HepG2 (cell line): ENCODE data around the gene AHSG. TPM values are rescaled to one million over a fixed set of nuclear protein-coding genes. Genes with fewer than 3 reads are reported as not detected.
A peak's percentile ranks its signal among the peaks of the same experiment; 100 is the strongest.

ENCODE experiments used
- ESRRA ChIP-seq: sonication (generic); formaldehyde crosslinking; IDR thresholded peaks from 2 replicates; pipeline ENCODE4 v1.5.1; 2020; ENCODE audit warnings: mild to moderate bottlenecking, low read depth, missing genetic modification reagents
- FOXJ3 ChIP-seq: sonication (generic); formaldehyde crosslinking; IDR thresholded peaks from 2 replicates; pipeline ENCODE4 v1.4.0; 2020; ENCODE audit warnings: missing genetic modification reagents, mild to moderate bottlenecking, borderline replicate concordance
- HNF1B ChIP-seq: sonication (generic); formaldehyde crosslinking; IDR thresholded peaks from 2 replicates; pipeline ENCODE4 v1.5.1; 2020; ENCODE audit warnings: mild to moderate bottlenecking, moderate library complexity, missing genetic modification reagents
- KAT8 ChIP-seq: IDR thresholded peaks from 2 replicates; pipeline ENCODE4 v1.6.1; 2016; ENCODE audit warnings: missing genetic modification reagents, missing compliant biosample characterization
- MIXL1 ChIP-seq: IDR thresholded peaks from 2 replicates; pipeline ENCODE4 v1.6.1; 2016
- NR2F6 ChIP-seq, 2 experiments: IDR thresholded peaks; 2 replicates each; pipeline ENCODE4 v1.6.1; 2016; ENCODE audit warnings: antibody characterized with exemption in 1 of 2, mild to moderate bottlenecking in 1 of 2
- POLR2A ChIP-seq, 2 experiments: IDR thresholded peaks; 2 replicates each; pipeline ENCODE4 v1.6.1; 2011; ENCODE audit warnings: low read depth in 2 of 2, low read length in 2 of 2, mild to moderate bottlenecking in 1 of 2, moderate library complexity in 1 of 2; ENCODE audit not compliant: insufficient read depth in 1 of 2
- POLR2AphosphoS5 ChIP-seq: IDR thresholded peaks from 2 replicates; pipeline ENCODE4 v1.6.1; 2012; ENCODE audit warnings: low read depth, low read length
- PPARG ChIP-seq: conservative IDR thresholded peaks from 2 replicates; pipeline ENCODE4 v1.6.1; 2016; ENCODE audit warnings: missing biosample characterization, missing genetic modification reagents
- RARA ChIP-seq: IDR thresholded peaks from 2 replicates; pipeline ENCODE4 v1.6.1; 2016; ENCODE audit warnings: missing genetic modification reagents, missing compliant biosample characterization
- SNRNP70 ChIP-seq: fragments of 200-400 bp; formaldehyde crosslinking; IDR thresholded peaks from 2 replicates; pipeline ENCODE4 v1.6.1; 2017; ENCODE audit warnings: mild to moderate bottlenecking, low read depth, low read length, moderate library complexity
- SSRP1 ChIP-seq: IDR thresholded peaks from 2 replicates; pipeline ENCODE4 v1.6.1; 2016; ENCODE audit warnings: control low read depth
- TEAD3 ChIP-seq: optimal IDR thresholded peaks from 2 replicates; pipeline ENCODE3; 2016; ENCODE audit warnings: borderline replicate concordance
- YEATS4 ChIP-seq: sonication (generic); formaldehyde crosslinking; IDR thresholded peaks from 2 replicates; pipeline ENCODE4 v1.4.0; 2020; ENCODE audit warnings: missing genetic modification reagents, borderline replicate concordance
- ZBTB2 ChIP-seq: sonication (generic); formaldehyde crosslinking; IDR thresholded peaks from 2 replicates; pipeline ENCODE4 v1.8.0; 2022; ENCODE audit warnings: low read depth, missing genetic modification reagents
- ZBTB7B ChIP-seq: sonication (generic); formaldehyde crosslinking; IDR thresholded peaks from 2 replicates; pipeline ENCODE4 v1.4.0; 2020; ENCODE audit warnings: missing genetic modification reagents
- ZFP37 ChIP-seq: sonication (generic); formaldehyde crosslinking; IDR thresholded peaks from 2 replicates; pipeline ENCODE4 v1.4.0; 2020; ENCODE audit warnings: missing genetic modification reagents, borderline replicate concordance
- ZNF280D ChIP-seq: sonication (generic); formaldehyde crosslinking; IDR thresholded peaks from 2 replicates; pipeline ENCODE4 v1.5.1; 2020; ENCODE audit warnings: mild to moderate bottlenecking, missing genetic modification reagents
- ZNF557 ChIP-seq: sonication (generic); formaldehyde crosslinking; IDR thresholded peaks from 2 replicates; pipeline ENCODE4 v1.4.0; 2020; ENCODE audit warnings: missing genetic modification reagents
- ZNF574 ChIP-seq: sonication (generic); formaldehyde crosslinking; IDR thresholded peaks from 2 replicates; pipeline ENCODE4 v1.4.0; 2020; ENCODE audit warnings: missing genetic modification reagents
- ZNF674 ChIP-seq: sonication (generic); formaldehyde crosslinking; IDR thresholded peaks from 2 replicates; pipeline ENCODE4 v1.5.0; 2020; ENCODE audit warnings: low read depth, mild to moderate bottlenecking, missing genetic modification reagents
- ZNF792 ChIP-seq: IDR thresholded peaks from 2 replicates; pipeline ENCODE4 v1.6.1; 2016
- polyA plus RNA-seq, 8 experiments: library from polyadenylated mRNA; depleted of rRNA in 3 of 8; stranded (reverse) in 7 of 8; unstranded in 1 of 8; fragments of >200 nt; fragmentation: Illumina TruSeq in 4 of 8; extraction: Trizol in 4 of 8; gene quantifications; 2 replicates each; pipeline versions ENCODE4 v1.2.1 to v1.2.3, GENCODE V29; 2011 to 2016; ENCODE audit warnings: low read depth in 4 of 8, missing spikeins in 1 of 8, mixed read lengths in 1 of 8; ENCODE audit not compliant: insufficient read depth in 1 of 8
- total RNA-seq, 5 experiments: library from RNA; depleted of rRNA; stranded (reverse); fragments of >200 nt; fragmentation: Illumina TruSeq; extraction: Trizol; gene quantifications; 2 replicates each; pipeline ENCODE4 v1.2.3, GENCODE V29; 2016; ENCODE audit warnings: low read depth in 1 of 5

Gene AHSG
- total and polyA plus RNA-seq, 2 of the 13 experiments (the other 11 are each of a cell fraction or from before 2014, with no cell fraction given) = 2,043 to 19,152 TPM

- TF ChIP-seq ZFP37 (CRISPR knock-in tag) = no peak
- TF ChIP-seq SNRNP70 = no peak
- peak; percentile 31; the same call in 1 of the 2 replicates for TF ChIP-seq RARA (CRISPR knock-in tag)
- peak; percentile 16; the same call in 1 of the 2 replicates for TF ChIP-seq ZNF557 (CRISPR knock-in tag)
- peak; percentile 17; the same call in 1 of the 2 replicates for TF ChIP-seq FOXJ3 (CRISPR knock-in tag)
- TF ChIP-seq MIXL1 = peak; percentile 10; the same call in 1 of the 2 replicates
- TF ChIP-seq ZNF280D (CRISPR knock-in tag) = no peak
- peak; percentile 37; the same call in 1 of the 2 replicates for TF ChIP-seq ZBTB2
- 0 out of 2 replicates have a peak, but pooled peaks have one; percentile 51 for TF ChIP-seq PPARG (CRISPR knock-in tag)
- 0 out of 2 replicates have a peak, but pooled peaks have one; percentile 36 for TF ChIP-seq ESRRA (CRISPR knock-in tag)
- TF ChIP-seq SSRP1 (CRISPR knock-in tag) = peak; percentile 80
- peak; percentile 39; the same call in 1 of the 2 replicates for TF ChIP-seq ZNF574 (CRISPR knock-in tag)
- 0 out of 2 replicates have a peak, but pooled peaks have one; percentile 3 for TF ChIP-seq NR2F6 (IDR thresholded peaks at IDR 0.05)
- TF ChIP-seq NR2F6 (CRISPR knock-in tag; IDR thresholded peaks at IDR 0.05) = no peak
- peak; percentile 85 for TF ChIP-seq POLR2AphosphoS5
- 0 out of 2 replicates have a peak, but pooled peaks have one; percentile 41 for TF ChIP-seq ZNF792
- TF ChIP-seq YEATS4 (CRISPR knock-in tag) = 0 out of 2 replicates have a peak, but pooled peaks have one; percentile 28
- 0 out of 2 replicates have a peak, but pooled peaks have one; percentile 37 for TF ChIP-seq ZNF674
- TF ChIP-seq HNF1B (CRISPR knock-in tag) = peak; percentile 52; the same call in 1 of the 2 replicates
- TF ChIP-seq KAT8 = peak; percentile 0; the same call in 1 of the 2 replicates
- TF ChIP-seq TEAD3 (CRISPR knock-in tag) = peak; percentile 34
- peak; percentile 51; the same call in 1 of the 2 replicates for TF ChIP-seq ZBTB7B (CRISPR knock-in tag)
- TF ChIP-seq POLR2A (IDR thresholded peaks at IDR 0.05; ENCODE audit: insufficient read depth in 1 of 2, low read depth in 2 of 2, low read length in 2 of 2) = peak in 1 of 2 experiments; percentile 89
These were observed 9.2 kb downstream of the AHSG start (continued) for GRCh38 chr3:186621894-186622650.
